ENCODE data around the gene RHO.

- no peak for TF ChIP-seq HMGA2 (CRISPR knock-in tag; IDR thresholded peaks at IDR 0.05)
- no peak for TF ChIP-seq CTCF (IDR thresholded peaks at IDR 0.05)
- TF ChIP-seq TEAD4 (CRISPR knock-in tag; IDR thresholded peaks at IDR 0.05): no peak
- no peak for TF ChIP-seq ATF2 (CRISPR knock-in tag; IDR thresholded peaks at IDR 0.05; ENCODE audit: borderline replicate concordance, low read depth)
- TF ChIP-seq ATF6 (CRISPR knock-in tag; IDR thresholded peaks at IDR 0.05): no peak
- no peak for TF ChIP-seq TCF7 (CRISPR knock-in tag; IDR thresholded peaks at IDR 0.05; ENCODE audit: low read depth)
- TF ChIP-seq SOX15 (CRISPR knock-in tag; IDR thresholded peaks at IDR 0.05): no peak
- TF ChIP-seq JAZF1 (CRISPR knock-in tag; IDR thresholded peaks at IDR 0.05): no peak
- no peak for TF ChIP-seq CREB1 (CRISPR knock-in tag; IDR thresholded peaks at IDR 0.05)
- no peak for TF ChIP-seq ESRRA (CRISPR knock-in tag; IDR thresholded peaks at IDR 0.05; ENCODE audit: borderline replicate concordance)
Observed at GRCh38 chr3:129539206-129539605, 10.8 kb downstream of the RHO start.

Data from WTC11 (cell line).